Glomerular visceral epithelial cell (primary cell): ENCODE data around the gene FAM98A.

Source experiments
- DNase-seq: peaks from one replicate; pipeline ENCODE4 v3.0.0-alpha.2; 2016; ENCODE audit errors: extremely low spot score

Gene FAM98A

GRCh38 chr2:33599175-33599942, at the start of gene FAM98A:
FAM98A (minus strand) TSS chr2:33599299; CDS start chr2:33599221, 78 bp downstream.
- DNase-seq = peak; percentile 99

GRCh38 chr2:33645861-33646260, 46.8 kb upstream of the FAM98A start:
- DNase-seq = no peak

- no peak for DNase-seq
These were observed 45.1 kb upstream of the FAM98A start for GRCh38 chr2:33644215-33644614.

- no peak for DNase-seq
These were observed 36.9 kb upstream of the FAM98A start for GRCh38 chr2:33636001-33636400.

GRCh38 chr2:33634261-33634910, 35.3 kb upstream of the FAM98A start:
- no peak for DNase-seq

GRCh38 chr2:33633315-33633714, 34.2 kb upstream of the FAM98A start:
- DNase-seq = no peak

GRCh38 chr2:33632831-33633230, 33.7 kb upstream of the FAM98A start:
- no peak for DNase-seq

GRCh38 chr2:33628031-33628827, 29.1 kb upstream of the FAM98A start:
- no peak for DNase-seq

- DNase-seq = no peak
These were observed 19.9 kb upstream of the FAM98A start for GRCh38 chr2:33619028-33619427.

GRCh38 chr2:33617989-33618388, 18.9 kb upstream of the FAM98A start:
- no peak for DNase-seq

- no peak for DNase-seq
These were observed 18.3 kb upstream of the FAM98A start for GRCh38 chr2:33617401-33617800.

- peak; percentile 23 for DNase-seq
These were observed 17.8 kb upstream of the FAM98A start for GRCh38 chr2:33616873-33617272.

- DNase-seq = no peak
These were observed 15.1 kb upstream of the FAM98A start for GRCh38 chr2:33614190-33614589.

GRCh38 chr2:33607905-33608304, 8.8 kb upstream of the FAM98A start:
- DNase-seq = no peak

GRCh38 chr2:33607251-33607721, 8.2 kb upstream of the FAM98A start:
- DNase-seq = no peak

GRCh38 chr2:33606622-33607021, 7.5 kb upstream of the FAM98A start:
- no peak for DNase-seq

- DNase-seq = no peak
These were observed 7.0 kb upstream of the FAM98A start for GRCh38 chr2:33606100-33606499.

- DNase-seq = no peak
These were observed 6.0 kb upstream of the FAM98A start for GRCh38 chr2:33605056-33605455.

GRCh38 chr2:33603416-33603815, 4.3 kb upstream of the FAM98A start:
- DNase-seq = no peak

GRCh38 chr2:33602201-33602830, 3.2 kb upstream of the FAM98A start:
- DNase-seq = no peak

GRCh38 chr2:33599943-33600192, 769 bp upstream of the FAM98A start:
- no peak for DNase-seq

- DNase-seq = peak; percentile 52
These were observed 431 bp downstream of the FAM98A start for GRCh38 chr2:33598561-33599174.
